Esophagus squamous epithelium (tissue), 4 donors: Measurements from ENCODE around the gene ZMYM2. TPM values are rescaled to one million over a fixed set of nuclear protein-coding genes. Genes with fewer than 3 reads are reported as not detected.

ENCODE experiments used
- total RNA-seq, 4 donors: library from RNA; depleted of rRNA; stranded (reverse); fragments of >200 nt; gene quantifications; one replicate each; pipeline ENCODE4 v1.1.0, GENCODE V29; 2016

Gene ZMYM2
- total RNA-seq, 4 donors from 2014 or later, result 36.4 to 76.5 (median 46.9) TPM

Other genes starting within 250 kb of the ZMYM2 start
- gene PSPC1, start 175.8 kb upstream of the ZMYM2 start, total RNA-seq, result 10 to 100 TPM; 35.7 to 73.4 (median 45.6) TPM
- gene ZMYM5, start 95.1 kb upstream of the ZMYM2 start, total RNA-seq, result 10 to 100 TPM in 2 of 4 donors, 1 to 10 TPM in 2; 7.4 to 16.2 (median 10.0) TPM
- 1 to 10 TPM in 2 of 4 donors, under 1 TPM in 2; 0.45 to 1.3 (median 1.00) TPM for gene GJA3, start 202.3 kb downstream of the ZMYM2 start, total RNA-seq
- gene GJB2, start 234.2 kb downstream of the ZMYM2 start, total RNA-seq, result 1,000 to 10,000 TPM in 2 of 4 donors, 100 to 1,000 TPM in 2; 301 to 1,758 (median 1,011) TPM